Duodenal mucosa (tissue), 2 donors: Measurements from ENCODE around the gene TSC22D1.
"Not testable (repeated sequence)": the region's sequence is repeated elsewhere in the genome, so short reads cannot be mapped to it uniquely, and the experiment has no call there.

Experiments used
- H3K27ac ChIP-seq: one replicate; pipeline ENCODE4 v1.7.0; 2013; ENCODE audit warnings: low read depth, low read length
- H3K27me3 ChIP-seq, 2 donors: one replicate each; pipeline ENCODE4 v1.7.0; 2013; ENCODE audit warnings: low read length in 2 of 2, control low read depth in 1 of 2; ENCODE audit not compliant: insufficient read depth in 2 of 2, control insufficient read depth in 1 of 2
- H3K36me3 ChIP-seq, 2 donors: one replicate each; pipeline ENCODE4 v1.7.0; 2013; ENCODE audit warnings: low read length in 2 of 2, control low read depth in 1 of 2; ENCODE audit not compliant: insufficient read depth in 2 of 2, control insufficient read depth in 1 of 2
- H3K4me1 ChIP-seq, 2 donors: one replicate each; pipeline ENCODE4 v1.7.0; 2013; ENCODE audit warnings: low read length in 2 of 2, control low read depth in 1 of 2; ENCODE audit not compliant: insufficient read depth in 2 of 2, control insufficient read depth in 1 of 2
- H3K4me3 ChIP-seq, 2 donors: one replicate each; pipeline ENCODE4 v1.7.0; 2013; ENCODE audit warnings: low read length in 2 of 2, low read depth in 1 of 2
- H3K9ac ChIP-seq, 2 donors: one replicate each; pipeline ENCODE4 v1.7.0; 2013; ENCODE audit warnings: low read length in 2 of 2, low read depth in 1 of 2
- H3K9me3 ChIP-seq, 2 donors: one replicate each; pipeline ENCODE4 v1.7.0; 2013; ENCODE audit warnings: low read length in 2 of 2, control low read depth in 1 of 2; ENCODE audit not compliant: control insufficient read depth in 1 of 2

TSC22D1 gene

DNA sequence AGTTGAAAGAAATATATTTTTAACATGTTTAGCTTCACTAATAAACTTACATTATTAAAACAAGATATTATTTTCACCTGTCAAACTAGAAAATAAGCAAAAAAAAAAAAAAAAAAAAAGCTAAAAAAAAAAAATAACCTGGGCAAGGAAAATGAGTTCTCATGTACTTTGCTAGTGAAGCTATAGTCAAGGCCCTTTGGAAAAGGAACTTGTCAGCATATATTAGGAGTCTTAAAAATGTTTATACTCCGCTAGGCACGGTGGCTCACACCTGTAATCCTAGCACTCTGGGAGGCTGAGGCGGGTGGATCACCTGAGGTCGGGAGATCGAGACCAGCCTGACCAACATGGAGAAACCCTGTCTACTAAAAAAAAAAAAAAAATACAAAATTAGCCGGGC, 66.3 kb downstream of the TSC22D1 start:
- H3K4me3 ChIP-seq, H3K27me3 ChIP-seq, H3K27ac ChIP-seq, H3K9ac ChIP-seq, H3K36me3 ChIP-seq, H3K9me3 ChIP-seq, H3K4me1 ChIP-seq: not testable (repeated sequence)

DNA sequence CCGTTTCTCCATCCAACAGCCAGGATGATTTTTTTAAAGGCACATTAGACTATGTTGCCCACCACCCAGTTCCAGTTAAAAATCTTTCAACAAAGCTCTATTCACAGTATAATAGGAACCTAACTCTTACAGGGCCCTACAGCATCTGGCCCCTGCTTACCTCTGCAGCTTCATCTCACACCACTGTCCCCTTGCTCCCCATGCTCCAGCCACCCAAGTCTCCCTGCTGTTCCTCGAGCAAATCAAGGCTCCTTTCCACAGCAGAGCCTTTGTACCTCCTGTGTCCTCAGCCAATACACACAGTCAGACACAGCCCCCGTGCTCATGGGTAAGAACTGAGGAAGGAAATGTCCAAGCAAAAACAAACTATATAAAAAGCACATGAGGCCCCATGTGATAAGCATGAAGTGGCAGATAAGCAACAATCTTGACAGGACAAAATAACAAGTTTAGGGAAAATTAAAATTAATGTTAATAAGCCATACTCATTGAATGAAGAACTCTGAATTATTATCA, 67.5 kb downstream of the TSC22D1 start:
- Histone ChIP-seq H3K9me3 (no peaks in the 10 kb centered on the region), H3K27me3 (no peaks in the 10 kb centered on the region), H3K4me1 (no peaks in the 10 kb centered on the region), H3K27ac (no peak overlapping the region), H3K9ac (no peak overlapping the region), H3K4me3 (no peak overlapping the region), H3K36me3 (no peaks in the 10 kb centered on the region)

DNA sequence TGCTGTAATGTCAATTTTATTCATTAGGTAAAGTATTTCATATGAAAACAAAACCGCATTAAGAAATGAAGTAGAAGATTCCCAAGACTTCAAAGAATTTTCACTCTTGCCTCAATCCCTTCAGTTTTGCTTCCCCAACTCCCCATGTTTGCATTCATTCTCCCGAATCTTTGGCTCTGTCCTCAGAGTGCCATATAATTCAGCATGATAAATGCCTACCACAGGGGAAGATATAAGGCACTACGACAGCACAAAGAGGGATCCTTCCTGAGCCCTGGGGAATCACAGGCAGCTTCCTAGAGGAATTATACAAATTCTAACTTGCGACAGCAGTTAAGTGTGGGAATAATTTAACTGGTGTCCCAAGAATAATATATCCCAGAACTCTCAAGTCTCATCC, 68.5 kb downstream of the TSC22D1 start:
- no peak overlapping the region for H3K4me3 ChIP-seq
- no peak overlapping the region for H3K9ac ChIP-seq
- H3K27me3 ChIP-seq: no peaks in the 10 kb centered on the region
- no peaks in the 10 kb centered on the region for H3K9me3 ChIP-seq
- H3K4me1 ChIP-seq: no peaks in the 10 kb centered on the region
- H3K36me3 ChIP-seq: no peaks in the 10 kb centered on the region
- H3K27ac ChIP-seq: no peak overlapping the region

DNA sequence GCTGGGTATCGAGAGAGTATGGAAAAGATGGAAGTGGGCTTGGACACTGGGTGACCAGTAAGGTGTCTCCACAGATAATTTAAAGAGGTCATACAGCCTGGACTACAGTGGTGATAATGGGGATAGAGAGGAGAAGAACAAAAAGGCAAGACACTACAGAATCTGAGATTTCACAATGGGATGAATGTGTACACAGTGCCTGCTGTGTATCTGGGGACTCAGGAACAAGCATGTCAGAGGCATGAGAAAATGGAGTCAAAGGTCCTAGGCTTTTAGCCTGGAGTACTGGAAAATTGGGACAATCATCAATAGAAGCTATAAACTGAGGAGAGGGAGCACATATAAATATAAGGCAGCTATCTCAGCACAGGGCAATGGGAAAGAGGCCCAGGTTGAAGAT, 69.4 kb downstream of the TSC22D1 start:
- Histone ChIP-seq H3K4me3 (no peak overlapping the region), H3K9me3 (no peaks in the 10 kb centered on the region), H3K27me3 (no peaks in the 10 kb centered on the region), H3K27ac (no peak overlapping the region), H3K4me1 (no peaks in the 10 kb centered on the region), H3K36me3 (no peaks in the 10 kb centered on the region), H3K9ac (no peak overlapping the region)

DNA sequence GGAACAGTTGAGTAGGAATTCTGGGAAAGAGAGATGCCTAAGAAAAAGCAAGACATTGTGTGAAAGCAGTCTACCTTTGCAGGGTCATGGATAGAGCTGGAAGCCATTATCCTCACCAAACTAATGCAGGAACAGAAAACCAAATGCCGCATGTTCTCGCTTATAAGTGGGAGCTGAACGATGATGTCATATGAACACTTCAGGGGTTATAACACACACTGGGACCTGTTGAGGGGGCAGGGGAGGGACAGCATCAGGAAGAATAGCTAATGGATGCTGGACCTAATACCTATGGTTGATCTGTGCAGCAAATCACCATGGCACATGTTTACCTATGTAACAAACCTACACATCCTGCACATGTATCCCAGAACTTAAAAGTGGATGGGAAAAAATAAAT, 69.9 kb downstream of the TSC22D1 start:
- Histone ChIP-seq H3K36me3 (no peaks in the 10 kb centered on the region), H3K27ac (no peak overlapping the region), H3K9ac (no peak overlapping the region), H3K4me1 (no peaks in the 10 kb centered on the region), H3K9me3 (no peaks in the 10 kb centered on the region), H3K27me3 (no peaks in the 10 kb centered on the region), H3K4me3 (no peak overlapping the region)

DNA sequence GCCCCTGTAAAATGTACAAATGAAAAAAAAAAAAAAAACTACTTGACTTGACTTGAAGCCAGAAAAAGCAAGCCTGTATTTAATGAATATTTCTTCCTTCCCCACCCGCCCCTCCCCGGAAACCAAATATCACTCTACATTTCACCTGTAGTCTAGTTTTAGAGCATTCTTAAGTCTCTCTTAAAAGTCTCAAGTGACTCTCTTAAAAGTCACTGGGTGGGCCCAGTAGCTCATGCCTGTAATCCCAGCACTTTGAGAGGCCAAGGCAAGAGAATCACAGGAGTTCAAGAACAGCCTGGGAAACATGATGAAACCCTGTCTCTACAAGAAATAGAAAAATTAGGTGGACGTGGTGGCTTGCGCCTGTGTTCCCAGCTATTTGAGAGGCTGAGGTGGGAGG, 72.0 kb downstream of the TSC22D1 start:
- no peaks in the 10 kb centered on the region for H3K4me1 ChIP-seq
- no peaks in the 10 kb centered on the region for H3K36me3 ChIP-seq
- H3K27me3 ChIP-seq: no peaks in the 10 kb centered on the region
- H3K9me3 ChIP-seq: no peaks in the 10 kb centered on the region
- H3K9ac ChIP-seq: no peak overlapping the region
- no peak overlapping the region for H3K27ac ChIP-seq
- H3K4me3 ChIP-seq: no peak overlapping the region

DNA sequence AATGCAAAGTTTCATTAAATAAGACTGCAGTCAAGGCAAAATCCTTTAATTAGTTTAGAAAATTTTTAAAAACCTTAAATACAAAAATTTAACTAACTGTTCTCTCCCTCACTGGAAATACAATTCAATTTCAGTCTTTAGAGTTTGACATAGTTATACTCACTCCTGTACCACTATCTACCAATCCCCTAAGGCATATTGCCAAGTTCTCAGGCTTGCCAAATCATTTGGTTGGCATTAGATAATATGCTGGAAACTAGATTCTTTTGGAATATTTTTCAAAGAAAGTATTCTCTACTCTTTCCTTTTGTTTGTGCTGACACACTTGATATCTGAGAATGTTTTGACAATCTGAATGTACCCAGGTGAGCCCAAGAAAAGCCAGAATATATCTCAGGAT, 77.2 kb downstream of the TSC22D1 start:
- H3K9ac ChIP-seq: no peak overlapping the region
- H3K4me1 ChIP-seq: no peaks in the 10 kb centered on the region
- no peak overlapping the region for H3K27ac ChIP-seq
- no peak overlapping the region for H3K4me3 ChIP-seq
- no peaks in the 10 kb centered on the region for H3K9me3 ChIP-seq
- no peaks in the 10 kb centered on the region for H3K36me3 ChIP-seq
- no peaks in the 10 kb centered on the region for H3K27me3 ChIP-seq

DNA sequence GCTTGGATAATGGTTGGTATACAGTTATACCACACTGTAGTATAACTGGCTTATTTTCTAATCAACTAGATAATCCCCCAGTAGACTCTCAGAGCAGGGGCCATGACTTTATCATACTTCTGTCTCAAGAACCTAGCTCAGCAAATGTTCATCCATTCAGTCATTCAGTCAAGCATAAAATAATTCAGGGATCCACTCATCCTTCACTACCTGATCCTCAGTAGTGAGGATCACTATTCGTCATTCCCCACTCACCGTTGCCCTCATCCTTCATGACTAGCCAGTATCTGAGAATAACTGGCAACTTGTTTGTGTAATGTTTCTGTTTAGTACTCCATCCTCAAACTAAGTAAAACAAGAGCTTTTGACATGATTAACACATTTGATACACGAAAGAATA, 77.6 kb downstream of the TSC22D1 start:
- Histone ChIP-seq H3K9me3 (no peaks in the 10 kb centered on the region), H3K36me3 (no peaks in the 10 kb centered on the region), H3K27me3 (no peaks in the 10 kb centered on the region), H3K4me1 (no peaks in the 10 kb centered on the region), H3K4me3 (no peak overlapping the region), H3K27ac (no peak overlapping the region), H3K9ac (no peak overlapping the region)

DNA sequence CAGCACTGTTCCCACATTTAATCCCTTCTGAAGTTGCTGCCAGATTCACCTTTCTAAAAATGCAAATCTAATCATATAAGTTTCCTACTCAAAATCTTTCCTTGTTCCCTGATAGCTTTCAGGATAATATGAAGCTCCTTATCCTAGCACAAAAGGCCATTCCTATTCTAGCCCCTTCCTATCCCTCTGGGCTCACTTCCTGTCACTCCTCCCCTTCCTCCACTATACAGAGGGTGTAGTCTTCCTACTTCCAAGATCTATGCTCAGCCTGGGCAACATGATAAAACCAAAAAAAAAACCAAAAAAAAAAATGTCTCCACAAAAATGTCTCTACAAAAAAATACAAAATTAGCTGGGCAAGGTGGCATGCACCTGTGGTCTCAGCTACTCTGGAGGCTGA, 78.3 kb downstream of the TSC22D1 start:
- H3K4me1 ChIP-seq: no peaks in the 10 kb centered on the region
- H3K27ac ChIP-seq: no peak overlapping the region
- H3K27me3 ChIP-seq: no peaks in the 10 kb centered on the region
- H3K9ac ChIP-seq: no peak overlapping the region
- H3K9me3 ChIP-seq: no peaks in the 10 kb centered on the region
- no peak overlapping the region for H3K4me3 ChIP-seq
- no peaks in the 10 kb centered on the region for H3K36me3 ChIP-seq

DNA sequence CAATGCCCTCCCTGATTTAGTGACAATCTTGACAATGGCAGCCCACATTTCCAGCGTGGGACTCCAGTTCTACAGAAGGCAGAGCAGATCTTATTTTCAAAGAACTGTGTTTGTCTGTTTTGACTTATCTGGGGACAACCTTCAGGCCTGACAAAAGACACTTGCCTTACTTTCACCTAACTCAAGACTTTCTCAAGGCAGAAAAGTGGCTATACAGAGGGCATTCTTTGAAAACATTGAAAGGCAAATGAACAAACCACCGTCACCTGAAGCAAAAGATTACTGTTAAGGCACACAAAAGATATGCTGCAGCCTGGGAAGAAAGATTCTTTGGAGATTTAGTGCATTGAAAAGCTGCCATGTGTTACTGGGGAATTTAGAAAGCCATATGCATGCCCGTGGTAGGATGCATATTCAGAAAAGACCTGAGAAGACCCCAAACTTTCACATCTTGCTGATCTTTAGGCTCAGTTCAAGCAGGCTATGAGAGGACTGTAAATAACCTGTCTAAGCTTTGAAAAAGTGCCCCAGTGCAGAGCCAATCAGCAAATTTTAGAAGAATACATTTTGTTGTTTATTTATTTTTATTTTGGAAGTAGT, 82.8 kb downstream of the TSC22D1 start:
- Histone ChIP-seq H3K9ac (no peak overlapping the region), H3K27ac (no peak overlapping the region), H3K27me3 (no peaks in the 10 kb centered on the region), H3K4me3 (no peak overlapping the region), H3K4me1 (no peaks in the 10 kb centered on the region), H3K36me3 (no peaks in the 10 kb centered on the region), H3K9me3 (no peaks in the 10 kb centered on the region)

DNA sequence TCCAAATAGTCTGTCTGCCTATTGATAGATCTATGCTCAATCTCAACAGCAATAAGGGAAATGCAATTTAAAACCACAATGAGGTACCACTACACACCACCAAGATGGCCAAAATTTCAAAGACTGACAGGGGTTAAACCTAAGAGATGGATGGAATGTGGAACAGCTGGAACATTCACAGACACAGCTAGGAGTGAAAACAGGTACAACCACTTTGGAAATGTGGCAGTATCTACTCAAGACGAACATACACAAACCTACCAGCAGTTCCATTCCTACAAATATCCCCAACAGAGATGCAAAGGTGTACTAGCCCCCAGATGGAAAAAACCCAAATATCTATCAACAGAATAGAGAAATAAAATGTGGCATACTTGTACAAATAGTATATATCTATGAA, 86.4 kb downstream of the TSC22D1 start:
- Histone ChIP-seq H3K36me3 (no peaks in the 10 kb centered on the region), H3K27ac (no peak overlapping the region), H3K9me3 (no peaks in the 10 kb centered on the region), H3K9ac (no peak overlapping the region), H3K4me3 (no peak overlapping the region), H3K27me3 (no peaks in the 10 kb centered on the region), H3K4me1 (peaks cover 0 to 4% of the 10 kb centered on the region in 2 donors)
